Retinal pigment epithelial cell (primary cell): ENCODE measurements around the gene ANKRD10.

ENCODE experiments used
- DNase-seq: peaks from one replicate; pipeline ENCODE4 v3.0.0-alpha.2; 2010; ENCODE audit warnings: low read depth
- H3K4me3 ChIP-seq: 2 replicates; pipeline ENCODE4 v1.5.1; 2011; ENCODE audit warnings: mild to moderate bottlenecking, low read length, control low read depth, moderate library complexity
- TF ChIP-seq, protein P1 (sequence below): conservative IDR thresholded peaks from 2 replicates; pipeline ENCODE4 v1.5.1; 2011; ENCODE audit warnings: low read depth, low read length, control low read depth, inconsistent platforms

ANKRD10 gene

DNA sequence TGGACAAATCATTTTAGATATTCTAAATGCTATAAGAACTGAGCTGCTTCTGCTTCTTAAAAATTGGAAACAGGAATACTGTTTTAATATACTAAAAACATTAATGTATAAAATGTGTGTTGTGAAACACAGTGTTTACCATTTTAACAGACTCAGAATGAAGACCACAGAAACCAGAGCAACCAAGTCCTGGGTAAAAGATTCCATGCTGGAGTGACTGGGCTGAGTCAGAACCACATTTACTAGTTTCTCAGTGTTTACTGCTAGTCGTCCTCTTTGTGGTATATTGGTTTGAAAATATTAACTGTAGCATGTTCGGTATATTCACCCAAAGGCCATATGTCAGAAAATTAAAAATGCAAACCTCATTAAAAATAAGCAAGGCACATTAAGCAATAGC is 31.9 kb downstream of the ANKRD10 start:
- no peak overlapping the region for H3K4me3 ChIP-seq
- TF ChIP-seq, protein P1, sequence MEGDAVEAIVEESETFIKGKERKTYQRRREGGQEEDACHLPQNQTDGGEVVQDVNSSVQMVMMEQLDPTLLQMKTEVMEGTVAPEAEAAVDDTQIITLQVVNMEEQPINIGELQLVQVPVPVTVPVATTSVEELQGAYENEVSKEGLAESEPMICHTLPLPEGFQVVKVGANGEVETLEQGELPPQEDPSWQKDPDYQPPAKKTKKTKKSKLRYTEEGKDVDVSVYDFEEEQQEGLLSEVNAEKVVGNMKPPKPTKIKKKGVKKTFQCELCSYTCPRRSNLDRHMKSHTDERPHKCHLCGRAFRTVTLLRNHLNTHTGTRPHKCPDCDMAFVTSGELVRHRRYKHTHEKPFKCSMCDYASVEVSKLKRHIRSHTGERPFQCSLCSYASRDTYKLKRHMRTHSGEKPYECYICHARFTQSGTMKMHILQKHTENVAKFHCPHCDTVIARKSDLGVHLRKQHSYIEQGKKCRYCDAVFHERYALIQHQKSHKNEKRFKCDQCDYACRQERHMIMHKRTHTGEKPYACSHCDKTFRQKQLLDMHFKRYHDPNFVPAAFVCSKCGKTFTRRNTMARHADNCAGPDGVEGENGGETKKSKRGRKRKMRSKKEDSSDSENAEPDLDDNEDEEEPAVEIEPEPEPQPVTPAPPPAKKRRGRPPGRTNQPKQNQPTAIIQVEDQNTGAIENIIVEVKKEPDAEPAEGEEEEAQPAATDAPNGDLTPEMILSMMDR = no peak
- DNase-seq = no peak

DNA sequence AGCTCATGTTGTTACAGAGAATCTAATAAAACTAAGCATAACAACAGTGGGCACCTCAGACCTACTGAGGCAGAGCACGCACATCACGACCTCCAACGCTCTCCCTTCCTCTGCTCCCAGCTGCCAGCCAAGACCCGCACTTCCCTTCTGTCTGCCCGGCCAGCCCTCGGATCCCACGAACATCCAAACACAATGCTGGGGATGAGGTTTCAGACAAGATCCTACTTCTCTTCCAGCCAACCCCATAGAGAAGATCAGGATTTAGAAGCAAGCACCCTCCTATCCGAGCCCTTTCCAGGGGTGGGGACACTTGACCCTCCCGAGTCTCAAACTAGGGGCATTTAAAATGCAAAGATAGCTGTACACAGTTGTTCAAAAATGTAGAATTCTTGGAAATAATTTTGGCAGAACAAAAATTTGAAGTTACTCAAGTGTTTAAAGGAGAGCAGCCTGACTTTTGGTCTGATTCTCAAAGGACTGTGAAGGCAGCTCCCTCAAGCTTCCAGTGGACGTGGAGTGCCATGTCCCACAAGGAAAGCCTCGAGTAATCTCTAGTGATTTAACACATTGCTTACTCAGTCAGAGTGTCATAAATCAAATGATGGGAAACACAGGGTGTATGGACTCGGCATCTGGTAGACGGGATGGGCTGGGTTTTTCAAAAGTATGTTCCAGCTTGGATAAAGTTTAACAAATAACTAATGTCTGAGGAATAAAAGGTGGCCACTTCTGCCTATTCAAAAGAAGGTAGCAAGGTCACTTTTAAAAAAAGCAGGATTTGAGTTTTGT is 32.8 kb downstream of the ANKRD10 start:
- DNase-seq = no peak
- TF ChIP-seq, protein P1 = no peak

DNA sequence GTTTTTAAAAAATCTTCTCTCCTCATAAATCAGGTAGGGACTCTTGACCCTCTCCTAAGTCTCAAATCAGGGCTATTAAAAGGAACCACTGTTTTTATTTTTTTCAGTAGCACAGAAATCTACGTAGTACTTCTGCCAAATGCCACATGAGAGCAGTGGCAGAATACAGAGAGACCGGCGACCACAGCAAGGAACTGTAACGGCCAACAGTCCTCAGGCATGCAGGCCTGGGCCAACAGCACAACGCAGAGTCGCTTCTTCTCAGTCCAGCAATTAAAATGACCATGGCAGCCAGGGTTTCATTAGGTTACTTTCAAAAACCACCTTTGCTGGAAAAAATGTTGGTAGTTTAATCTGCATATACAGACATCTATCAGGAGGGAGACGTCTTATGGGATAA is 34.2 kb downstream of the ANKRD10 start:
- TF ChIP-seq, protein P1 = no peak
- DNase-seq = no peak
- no peak overlapping the region for H3K4me3 ChIP-seq

More for the DNA sequence above, 32.8 kb downstream of the ANKRD10 start:
- H3K4me3 ChIP-seq = no peak overlapping the region

DNA sequence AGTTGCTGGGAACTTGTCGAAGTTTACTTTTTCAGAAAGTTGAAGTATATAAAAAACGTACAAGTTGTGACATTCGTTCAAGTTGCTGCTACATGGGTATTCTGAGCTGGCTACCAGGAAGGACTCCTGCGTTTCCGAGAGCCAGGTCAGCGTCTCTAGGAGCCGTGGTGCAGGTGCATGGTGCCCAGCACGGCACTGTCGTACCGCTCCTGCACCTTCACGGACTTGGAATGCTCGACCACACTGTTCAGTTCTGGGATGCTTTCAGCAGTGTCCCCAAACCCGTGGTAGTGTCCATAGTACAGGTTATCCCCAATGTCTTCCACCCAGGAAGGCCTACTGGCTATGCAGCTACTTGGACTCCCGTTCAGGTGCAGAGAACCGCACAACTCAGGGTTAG is 35.4 kb downstream of the ANKRD10 start:
- no peak for DNase-seq
- no peak overlapping the region for H3K4me3 ChIP-seq
- TF ChIP-seq, protein P1 = no peak

DNA sequence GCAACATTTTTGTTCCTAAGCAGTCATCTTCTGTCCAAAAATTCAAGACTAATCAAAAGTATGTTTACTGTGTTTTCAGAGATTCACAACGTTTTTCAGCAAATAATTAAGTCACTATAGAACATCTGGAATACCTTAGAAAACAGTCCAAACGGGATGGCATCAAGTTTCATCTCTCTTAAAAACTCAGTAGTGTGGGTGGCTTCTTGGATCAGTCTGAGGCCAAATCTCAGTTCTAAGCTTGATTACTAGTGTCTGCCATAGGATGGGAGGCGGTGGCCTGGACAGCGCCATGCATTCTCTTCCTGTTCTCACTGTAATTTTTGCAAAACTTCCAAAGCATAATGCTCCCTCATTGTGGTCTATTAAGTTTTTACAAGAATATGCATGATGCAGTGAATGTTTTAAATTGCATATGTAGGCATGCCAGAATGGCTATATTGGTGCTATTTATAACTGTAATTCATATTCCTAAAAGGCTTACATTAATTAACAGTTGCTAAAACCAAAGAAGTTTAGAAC is 37.1 kb downstream of the ANKRD10 start:
- TF ChIP-seq, protein P1 = no peak
- DNase-seq = no peak
- no peak overlapping the region for H3K4me3 ChIP-seq

DNA sequence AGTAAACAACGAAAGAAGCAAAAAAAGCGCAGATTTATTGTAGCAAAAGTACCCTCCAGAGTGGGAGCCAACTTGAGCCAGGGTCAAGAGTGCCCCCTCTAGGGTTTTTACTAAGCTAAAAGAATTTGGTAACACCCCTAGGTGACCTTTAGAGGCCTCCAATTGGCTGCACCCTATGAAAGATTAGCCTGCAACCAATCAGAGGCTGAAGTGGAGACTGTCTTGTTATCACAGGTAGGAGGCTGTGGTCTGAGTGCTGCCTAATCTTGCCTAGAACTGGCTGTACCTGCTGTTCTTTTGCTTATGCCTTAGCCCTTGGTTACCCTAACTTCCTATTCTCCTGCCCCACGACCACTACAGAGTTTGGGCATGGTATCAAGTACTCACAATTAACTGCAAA is 38.3 kb downstream of the ANKRD10 start:
- TF ChIP-seq, protein P1 = no peak
- DNase-seq = no peak

DNA sequence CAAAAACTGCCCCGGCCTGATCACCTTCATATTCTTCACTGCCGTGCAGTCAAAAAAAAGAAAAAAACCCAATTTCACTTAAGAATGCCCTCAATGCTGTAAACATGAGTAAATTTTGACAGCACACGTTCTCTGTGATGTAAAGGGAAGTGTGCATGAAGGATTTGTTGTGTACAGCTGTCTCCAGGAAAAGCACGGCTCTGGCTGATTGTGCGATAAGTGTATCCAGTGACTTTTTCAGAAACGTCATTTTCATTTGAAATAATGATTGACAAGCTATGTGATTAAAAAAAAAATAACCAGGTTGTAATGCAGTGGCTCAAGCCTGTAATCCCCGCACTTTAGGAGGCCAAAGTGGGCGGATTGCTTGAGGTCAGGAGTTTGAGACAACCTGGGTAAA is 39.6 kb downstream of the ANKRD10 start:
- H3K4me3 ChIP-seq = peak overlapping the region; percentile 41
- TF ChIP-seq, protein P1 = no peak
- no peak for DNase-seq

More for the DNA sequence above, 38.3 kb downstream of the ANKRD10 start:
- no peak overlapping the region for H3K4me3 ChIP-seq
